Mucosa of stomach (tissue), 1 donor: ENCODE measurements around the gene RBMS1.

Experiments used
- H3K27me3 ChIP-seq: one replicate; pipeline ENCODE4 v1.7.0; 2013; ENCODE audit warnings: mild to moderate bottlenecking, low read length; ENCODE audit not compliant: control insufficient read depth, insufficient read depth
- H3K36me3 ChIP-seq: one replicate; pipeline ENCODE4 v1.7.0; 2013; ENCODE audit warnings: low read length; ENCODE audit not compliant: control insufficient read depth, insufficient read depth
- H3K4me1 ChIP-seq: one replicate; pipeline ENCODE4 v1.7.0; 2013; ENCODE audit warnings: mild to moderate bottlenecking, low read length; ENCODE audit not compliant: control insufficient read depth, insufficient read depth
- H3K4me3 ChIP-seq: one replicate; pipeline ENCODE4 v1.7.0; 2013; ENCODE audit warnings: low read length
- H3K9ac ChIP-seq: one replicate; pipeline ENCODE4 v1.7.0; 2013; ENCODE audit warnings: mild to moderate bottlenecking, low read length, moderate library complexity
- H3K9me3 ChIP-seq: one replicate; pipeline ENCODE4 v1.7.0; 2013; ENCODE audit warnings: mild to moderate bottlenecking, low read length, moderate library complexity; ENCODE audit not compliant: control insufficient read depth
- donor health status: Pancreatic carcinoma.

RBMS1 gene

GRCh38 chr2:160394153-160394552 is 99.5 kb downstream of the RBMS1 start:
- H3K4me1 ChIP-seq = peaks cover 9% of the 10 kb centered on the region
- H3K27me3 ChIP-seq = no peaks in the 10 kb centered on the region
- H3K9ac ChIP-seq = no peak overlapping the region
- no peaks in the 10 kb centered on the region for H3K9me3 ChIP-seq
- H3K36me3 ChIP-seq = no peaks in the 10 kb centered on the region
- H3K4me3 ChIP-seq = no peak overlapping the region

GRCh38 chr2:160392201-160392600 is 101.4 kb downstream of the RBMS1 start:
- no peaks in the 10 kb centered on the region for H3K9me3 ChIP-seq
- no peaks in the 10 kb centered on the region for H3K36me3 ChIP-seq
- H3K9ac ChIP-seq = no peak overlapping the region
- H3K27me3 ChIP-seq = no peaks in the 10 kb centered on the region
- H3K4me3 ChIP-seq = no peak overlapping the region
- H3K4me1 ChIP-seq = peaks cover 6% of the 10 kb centered on the region

- Histone ChIP-seq H3K36me3 (no peaks in the 10 kb centered on the region), H3K9me3 (no peaks in the 10 kb centered on the region), H3K4me3 (no peak overlapping the region), H3K4me1 (no peaks in the 10 kb centered on the region), H3K9ac (no peak overlapping the region), H3K27me3 (no peaks in the 10 kb centered on the region)
Measured at GRCh38 chr2:160390544-160391455, 102.8 kb downstream of the RBMS1 start.

GRCh38 chr2:160389875-160390274 is 103.7 kb downstream of the RBMS1 start:
- Histone ChIP-seq H3K27me3 (no peaks in the 10 kb centered on the region), H3K4me3 (no peak overlapping the region), H3K9me3 (no peaks in the 10 kb centered on the region), H3K36me3 (no peaks in the 10 kb centered on the region), H3K4me1 (no peaks in the 10 kb centered on the region), H3K9ac (no peak overlapping the region)

- H3K36me3 ChIP-seq = no peaks in the 10 kb centered on the region
- H3K4me1 ChIP-seq = no peaks in the 10 kb centered on the region
- H3K27me3 ChIP-seq = no peaks in the 10 kb centered on the region
- no peak overlapping the region for H3K9ac ChIP-seq
- no peak overlapping the region for H3K4me3 ChIP-seq
- no peaks in the 10 kb centered on the region for H3K9me3 ChIP-seq
Measured at GRCh38 chr2:160388464-160389263, 104.9 kb downstream of the RBMS1 start.

GRCh38 chr2:160387558-160388262 is 105.9 kb downstream of the RBMS1 start:
- H3K27me3 ChIP-seq = no peaks in the 10 kb centered on the region
- H3K36me3 ChIP-seq = no peaks in the 10 kb centered on the region
- H3K9ac ChIP-seq = no peak overlapping the region
- H3K4me1 ChIP-seq = no peaks in the 10 kb centered on the region
- no peak overlapping the region for H3K4me3 ChIP-seq
- no peaks in the 10 kb centered on the region for H3K9me3 ChIP-seq

- H3K4me1 ChIP-seq = peaks cover 9% of the 10 kb centered on the region
- no peaks in the 10 kb centered on the region for H3K36me3 ChIP-seq
- H3K9ac ChIP-seq = no peak overlapping the region
- H3K9me3 ChIP-seq = no peaks in the 10 kb centered on the region
- no peaks in the 10 kb centered on the region for H3K27me3 ChIP-seq
- H3K4me3 ChIP-seq = no peak overlapping the region
Measured at GRCh38 chr2:160384791-160385190, 108.8 kb downstream of the RBMS1 start.

GRCh38 chr2:160381425-160381951 is 112.1 kb downstream of the RBMS1 start:
- H3K36me3 ChIP-seq = no peaks in the 10 kb centered on the region
- H3K4me1 ChIP-seq = peaks cover 9% of the 10 kb centered on the region
- no peak overlapping the region for H3K9ac ChIP-seq
- no peaks in the 10 kb centered on the region for H3K9me3 ChIP-seq
- H3K4me3 ChIP-seq = no peak overlapping the region
- H3K27me3 ChIP-seq = no peaks in the 10 kb centered on the region

GRCh38 chr2:160380611-160381010 is 113.0 kb downstream of the RBMS1 start:
- Histone ChIP-seq H3K27me3 (no peaks in the 10 kb centered on the region), H3K36me3 (no peaks in the 10 kb centered on the region), H3K9me3 (no peaks in the 10 kb centered on the region), H3K9ac (no peak overlapping the region), H3K4me3 (no peak overlapping the region), H3K4me1 (peaks cover 11% of the 10 kb centered on the region)

- no peak overlapping the region for H3K4me3 ChIP-seq
- no peak overlapping the region for H3K9ac ChIP-seq
- no peaks in the 10 kb centered on the region for H3K27me3 ChIP-seq
- no peaks in the 10 kb centered on the region for H3K9me3 ChIP-seq
- no peaks in the 10 kb centered on the region for H3K36me3 ChIP-seq
- H3K4me1 ChIP-seq = peaks cover 15% of the 10 kb centered on the region
Measured at GRCh38 chr2:160380000-160380570, 113.5 kb downstream of the RBMS1 start.

- no peak overlapping the region for H3K4me3 ChIP-seq
- no peak overlapping the region for H3K9ac ChIP-seq
- no peaks in the 10 kb centered on the region for H3K9me3 ChIP-seq
- no peaks in the 10 kb centered on the region for H3K27me3 ChIP-seq
- H3K4me1 ChIP-seq = peaks cover 18% of the 10 kb centered on the region
- H3K36me3 ChIP-seq = no peaks in the 10 kb centered on the region
Measured at GRCh38 chr2:160379399-160379798, 114.2 kb downstream of the RBMS1 start.
